BLaER1 (cell line): ENCODE measurements around the gene FAM50B.

ENCODE experiments used
- H3K27ac ChIP-seq: shearing (Covaris generic); formaldehyde crosslinking; 2 replicates; pipeline ENCODE4 v1.8.1; 2022
- H3K27me3 ChIP-seq: shearing (Covaris generic); formaldehyde crosslinking; 2 replicates; pipeline ENCODE4 v1.8.1; 2022
- H3K36me3 ChIP-seq: shearing (Covaris generic); formaldehyde crosslinking; 2 replicates; pipeline ENCODE4 v1.8.1; 2022
- H3K4me1 ChIP-seq: shearing (Covaris generic); formaldehyde crosslinking; 2 replicates; pipeline ENCODE4 v1.8.1; 2022
- H3K4me2 ChIP-seq: shearing (Covaris generic); formaldehyde crosslinking; 2 replicates; pipeline ENCODE4 v1.8.1; 2022
- H3K4me3 ChIP-seq: shearing (Covaris generic); formaldehyde crosslinking; 2 replicates; pipeline ENCODE4 v1.8.1; 2022
- H3K9ac ChIP-seq: shearing (Covaris generic); formaldehyde crosslinking; 2 replicates; pipeline ENCODE4 v1.8.1; 2022
- H3K9me3 ChIP-seq: shearing (Covaris generic); formaldehyde crosslinking; 2 replicates; pipeline ENCODE4 v1.8.1; 2022
- H4K20me1 ChIP-seq: shearing (Covaris generic); formaldehyde crosslinking; 2 replicates; pipeline ENCODE4 v1.8.1; 2022
- Cebpa-rat ChIP-seq: shearing (Covaris generic); IDR thresholded peaks from 2 replicates; pipeline ENCODE4 v1.8.1; 2022

The FAM50B gene

DNA sequence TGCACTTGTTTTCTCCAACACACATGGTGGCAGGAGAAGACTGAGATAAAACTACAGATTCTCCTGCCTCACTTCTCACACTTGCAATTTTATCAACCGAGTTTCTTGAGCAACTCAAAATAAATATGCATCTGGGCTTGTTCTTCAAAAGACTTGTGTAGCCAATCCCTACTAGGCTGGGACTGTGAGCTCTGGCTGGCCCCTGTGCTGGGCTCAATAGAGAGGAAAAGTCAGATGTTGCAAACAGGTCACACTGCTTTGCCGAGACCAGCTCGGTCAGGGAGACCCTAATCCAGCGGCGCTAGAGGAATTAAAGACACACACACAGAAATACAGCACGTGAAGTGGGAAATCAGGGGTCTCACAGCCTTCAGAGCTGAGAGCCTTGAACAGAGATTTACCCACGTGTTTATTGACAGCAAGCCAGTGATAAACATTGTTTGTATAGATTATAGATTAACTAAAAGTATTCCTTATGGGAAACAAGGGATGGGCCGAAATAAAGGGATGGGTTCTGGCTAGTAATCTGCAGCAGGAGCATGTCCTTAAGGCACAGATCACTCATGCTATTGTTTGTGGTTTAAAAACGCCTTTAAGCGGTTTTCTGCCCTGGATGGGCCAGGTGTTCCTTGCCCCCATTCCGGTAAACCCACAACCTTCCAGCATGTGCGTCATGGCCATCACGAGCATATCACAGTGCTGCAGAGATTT is 32.7 kb downstream of the FAM50B start:
- H3K4me3 ChIP-seq, result no peak overlapping the region
- no peaks in the 10 kb centered on the region for H3K9me3 ChIP-seq
- no peaks in the 10 kb centered on the region for H4K20me1 ChIP-seq
- no peak overlapping the region for H3K27ac ChIP-seq
- TF ChIP-seq Cebpa-rat, result no peak
- no peaks in the 10 kb centered on the region for H3K4me1 ChIP-seq
- no peak overlapping the region for H3K9ac ChIP-seq
- H3K27me3 ChIP-seq, result no peaks in the 10 kb centered on the region
- no peaks in the 10 kb centered on the region for H3K36me3 ChIP-seq
- H3K4me2 ChIP-seq, result no peak overlapping the region

DNA sequence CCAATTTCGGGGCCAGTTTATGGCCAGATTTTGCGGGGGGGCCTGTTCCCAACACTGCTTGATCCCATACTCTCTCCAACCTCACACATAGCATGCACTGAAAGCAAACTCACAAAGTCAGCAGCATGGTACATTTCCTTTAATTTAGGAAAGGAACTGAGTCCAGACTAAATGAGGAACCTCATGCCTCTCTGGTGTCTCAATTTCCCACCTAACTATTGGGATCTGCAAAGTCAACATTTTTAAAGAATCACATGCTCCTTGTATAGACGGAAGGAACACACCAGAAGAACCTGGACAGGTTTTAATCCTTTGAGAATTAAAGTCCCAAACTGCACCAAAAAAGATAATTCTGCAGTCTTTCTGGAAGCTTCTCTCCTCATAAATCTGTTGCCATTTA is 33.3 kb downstream of the FAM50B start:
- no peaks in the 10 kb centered on the region for H3K4me1 ChIP-seq
- H3K27ac ChIP-seq, result no peak overlapping the region
- H4K20me1 ChIP-seq, result no peaks in the 10 kb centered on the region
- no peaks in the 10 kb centered on the region for H3K9me3 ChIP-seq
- H3K4me3 ChIP-seq, result no peak overlapping the region
- no peak overlapping the region for H3K4me2 ChIP-seq
- no peaks in the 10 kb centered on the region for H3K36me3 ChIP-seq
- no peak for TF ChIP-seq Cebpa-rat
- no peaks in the 10 kb centered on the region for H3K27me3 ChIP-seq
- no peak overlapping the region for H3K9ac ChIP-seq

DNA sequence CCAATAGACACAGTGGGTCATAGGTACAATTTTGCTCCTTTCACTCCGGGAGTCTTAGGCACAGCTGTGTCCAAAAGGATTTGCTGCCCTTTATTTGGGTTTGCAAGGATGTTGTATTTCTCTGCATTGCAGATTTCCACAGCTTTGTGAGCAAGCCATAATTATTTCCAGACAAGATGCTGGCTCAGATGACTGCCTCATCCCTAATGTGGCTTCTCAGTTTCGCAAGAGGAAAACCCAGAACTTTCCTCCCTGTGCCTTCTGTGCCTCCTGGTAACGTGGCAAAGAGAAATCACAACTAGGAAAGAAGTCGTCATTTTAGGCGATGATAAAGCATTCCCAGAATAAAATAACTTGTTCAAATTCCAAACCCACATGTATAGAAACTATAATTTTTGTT is 33.7 kb downstream of the FAM50B start:
- H3K4me1 ChIP-seq, result no peaks in the 10 kb centered on the region
- TF ChIP-seq Cebpa-rat, result no peak
- no peaks in the 10 kb centered on the region for H3K9me3 ChIP-seq
- no peaks in the 10 kb centered on the region for H3K36me3 ChIP-seq
- H4K20me1 ChIP-seq, result no peaks in the 10 kb centered on the region
- H3K27me3 ChIP-seq, result no peaks in the 10 kb centered on the region
- H3K27ac ChIP-seq, result no peak overlapping the region
- no peak overlapping the region for H3K4me3 ChIP-seq
- no peak overlapping the region for H3K9ac ChIP-seq
- H3K4me2 ChIP-seq, result no peak overlapping the region

DNA sequence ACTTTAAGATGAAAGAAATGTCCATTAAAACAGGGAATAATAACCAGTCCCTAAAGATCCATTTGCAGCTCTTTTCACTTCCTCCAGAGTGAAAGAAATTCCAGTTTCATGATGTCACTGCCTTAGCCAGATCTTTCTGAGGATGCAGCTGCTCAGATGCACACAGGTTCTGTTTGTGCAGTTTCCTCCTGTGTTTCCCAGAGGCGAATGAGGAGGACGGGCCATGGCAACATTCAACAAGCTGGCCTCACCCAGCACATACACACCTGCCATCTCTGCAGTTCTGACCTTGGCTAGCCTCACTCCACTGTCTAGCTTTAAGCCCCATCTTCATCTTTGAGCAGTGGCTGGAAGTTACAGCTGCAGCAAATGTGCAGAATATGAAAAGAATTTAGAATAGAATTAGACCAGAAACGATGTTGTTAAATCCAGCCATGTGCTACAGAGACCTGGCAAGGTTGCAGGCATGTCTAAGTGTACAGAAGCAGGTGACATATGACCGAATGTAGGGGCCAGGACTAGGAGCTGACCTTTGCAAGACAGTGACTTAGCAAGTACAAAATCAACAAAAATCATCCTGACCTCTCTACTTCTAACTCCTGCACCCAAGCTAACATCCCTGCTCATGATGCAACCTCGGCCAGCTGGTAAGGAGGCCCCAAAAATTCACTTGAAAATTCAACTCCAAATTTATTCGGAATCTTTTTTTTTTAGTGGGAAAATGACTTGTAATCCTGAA is 35.0 kb downstream of the FAM50B start:
- H3K27ac ChIP-seq, result no peak overlapping the region

DNA sequence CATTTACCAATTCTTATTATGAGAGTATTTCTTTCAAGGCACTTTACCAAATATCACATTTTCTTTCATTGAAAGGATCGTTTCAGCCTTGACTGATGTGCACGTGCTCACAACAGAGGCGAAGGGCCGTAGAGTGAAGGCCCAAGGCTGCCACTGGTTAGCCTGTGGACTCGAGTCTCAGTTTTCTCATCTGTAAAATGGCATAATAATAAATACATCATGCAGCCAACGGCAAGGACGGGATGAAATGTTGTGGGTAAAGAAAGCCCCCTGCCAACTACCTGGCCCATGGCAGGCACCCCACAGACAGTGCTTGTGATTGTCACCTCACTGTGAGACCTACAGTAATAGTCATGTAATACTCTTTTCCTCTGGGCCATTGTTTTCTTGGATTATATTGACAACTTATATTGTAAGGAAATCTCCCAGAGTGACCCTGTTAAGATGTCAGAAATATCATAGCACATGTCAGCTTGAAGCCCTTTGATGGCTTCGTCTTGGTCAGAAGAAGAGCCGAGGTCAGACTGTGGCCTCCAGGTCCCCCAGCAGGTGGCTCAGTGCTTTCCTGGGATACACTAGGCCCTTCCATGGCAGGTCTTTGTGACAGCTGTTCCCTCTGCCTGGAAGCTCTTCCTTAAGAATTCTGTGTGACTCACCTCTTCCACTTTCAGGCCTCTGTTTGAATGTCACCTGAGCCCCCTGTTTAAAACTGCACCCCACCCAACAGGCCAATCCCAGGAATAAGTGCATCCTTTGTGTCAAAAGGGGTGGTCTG is 36.3 kb downstream of the FAM50B start:
- Histone ChIP-seq H3K27me3 (no peaks in the 10 kb centered on the region), H3K9me3 (no peaks in the 10 kb centered on the region), H3K9ac (no peak overlapping the region), H3K4me1 (peaks cover 7% of the 10 kb centered on the region; the same call in 1 of the 2 replicates), H3K4me2 (no peak overlapping the region), H3K27ac (no peak overlapping the region), H3K4me3 (no peak overlapping the region), H3K36me3 (no peaks in the 10 kb centered on the region), H4K20me1 (no peaks in the 10 kb centered on the region)
- no peak for TF ChIP-seq Cebpa-rat

More for the DNA sequence above, 35.0 kb downstream of the FAM50B start:
- TF ChIP-seq Cebpa-rat, result no peak
- Histone ChIP-seq H3K9ac (no peak overlapping the region), H3K4me1 (no peaks in the 10 kb centered on the region), H4K20me1 (no peaks in the 10 kb centered on the region), H3K4me2 (no peak overlapping the region), H3K9me3 (no peaks in the 10 kb centered on the region), H3K27me3 (no peaks in the 10 kb centered on the region), H3K36me3 (no peaks in the 10 kb centered on the region), H3K4me3 (no peak overlapping the region)

- Histone ChIP-seq H3K4me2 (no peak overlapping the region), H3K4me1 (peaks cover 7% of the 10 kb centered on the region; the same call in 1 of the 2 replicates), H4K20me1 (no peaks in the 10 kb centered on the region), H3K27ac (no peak overlapping the region), H3K9ac (no peak overlapping the region), H3K27me3 (no peaks in the 10 kb centered on the region), H3K9me3 (no peaks in the 10 kb centered on the region), H3K36me3 (no peaks in the 10 kb centered on the region), H3K4me3 (no peak overlapping the region)
- TF ChIP-seq Cebpa-rat, result no peak
These were observed 38.1 kb downstream of the FAM50B start for GRCh38 chr6:3887150-3887700.

DNA sequence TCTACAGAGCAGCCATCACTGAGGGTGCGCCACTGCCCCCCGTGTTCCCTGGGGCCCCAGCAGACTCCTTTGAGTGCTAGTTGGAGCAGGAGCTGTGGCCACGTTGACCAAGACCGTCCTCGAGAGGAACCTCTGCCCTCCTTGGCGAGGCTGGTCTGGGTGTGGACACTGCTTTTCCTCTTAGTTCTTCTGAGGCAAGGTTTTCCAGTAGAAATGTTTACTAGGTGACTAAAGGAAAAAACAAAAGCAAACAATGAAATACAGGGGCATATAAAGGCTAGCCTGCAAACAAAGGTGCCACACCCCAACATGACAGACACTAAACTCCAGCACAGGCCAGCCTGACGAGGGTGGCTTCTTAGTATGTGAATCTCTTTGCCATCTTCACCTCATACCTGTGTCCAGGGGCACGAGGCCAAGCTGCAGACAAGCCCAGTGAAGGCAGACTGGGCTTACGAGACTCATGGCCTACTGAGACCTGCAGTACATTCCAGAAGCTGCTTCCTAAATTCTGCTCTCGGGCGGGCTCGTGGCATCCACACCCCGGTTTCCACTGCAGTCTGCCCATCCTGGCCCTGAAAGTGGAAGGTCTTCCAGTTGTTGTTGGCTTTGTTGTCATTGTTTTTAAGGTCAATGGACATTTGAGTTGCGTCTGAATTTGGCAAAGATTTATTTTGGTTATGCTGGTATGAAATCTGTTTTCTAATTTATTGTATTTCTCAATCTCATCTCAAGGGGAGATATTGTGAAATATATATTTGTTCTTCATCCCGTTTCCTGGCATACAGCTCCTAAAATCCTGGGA is 39.2 kb downstream of the FAM50B start:
- no peak overlapping the region for H3K27ac ChIP-seq
- H4K20me1 ChIP-seq, result no peaks in the 10 kb centered on the region
- no peak for TF ChIP-seq Cebpa-rat
- H3K36me3 ChIP-seq, result no peaks in the 10 kb centered on the region
- no peak overlapping the region for H3K4me3 ChIP-seq
- no peaks in the 10 kb centered on the region for H3K9me3 ChIP-seq
- peaks cover 7% of the 10 kb centered on the region; the same call in 1 of the 2 replicates for H3K4me1 ChIP-seq
- H3K9ac ChIP-seq, result no peak overlapping the region
- no peaks in the 10 kb centered on the region for H3K27me3 ChIP-seq
- no peak overlapping the region for H3K4me2 ChIP-seq

DNA sequence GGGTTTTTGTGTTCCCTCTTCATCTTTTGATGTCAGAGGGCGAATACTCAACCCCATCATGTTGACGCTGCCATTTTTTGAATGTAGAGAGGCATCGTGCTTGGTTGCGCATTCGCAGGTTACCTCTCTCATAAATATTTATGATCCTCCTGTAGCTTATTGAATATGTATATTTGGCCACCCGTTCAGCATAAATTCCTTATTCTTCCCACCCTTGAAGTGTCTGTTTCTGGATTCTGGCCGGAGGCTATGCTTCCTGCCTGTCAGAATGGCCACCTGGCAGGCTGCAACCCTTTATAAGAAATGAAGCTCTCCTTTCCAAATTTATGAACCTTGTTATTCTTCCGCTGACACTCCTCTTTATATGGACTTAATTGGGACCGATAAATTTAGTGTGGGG is 40.9 kb downstream of the FAM50B start:
- Histone ChIP-seq H3K27ac (no peak overlapping the region), H3K4me1 (peaks cover 7% of the 10 kb centered on the region; the same call in 1 of the 2 replicates), H3K9me3 (no peaks in the 10 kb centered on the region), H3K27me3 (no peaks in the 10 kb centered on the region), H3K4me3 (no peak overlapping the region), H3K36me3 (no peaks in the 10 kb centered on the region), H3K4me2 (peak overlapping the region; percentile 16; the same call in 1 of the 2 replicates), H4K20me1 (no peaks in the 10 kb centered on the region), H3K9ac (no peak overlapping the region)
- no peak for TF ChIP-seq Cebpa-rat

DNA sequence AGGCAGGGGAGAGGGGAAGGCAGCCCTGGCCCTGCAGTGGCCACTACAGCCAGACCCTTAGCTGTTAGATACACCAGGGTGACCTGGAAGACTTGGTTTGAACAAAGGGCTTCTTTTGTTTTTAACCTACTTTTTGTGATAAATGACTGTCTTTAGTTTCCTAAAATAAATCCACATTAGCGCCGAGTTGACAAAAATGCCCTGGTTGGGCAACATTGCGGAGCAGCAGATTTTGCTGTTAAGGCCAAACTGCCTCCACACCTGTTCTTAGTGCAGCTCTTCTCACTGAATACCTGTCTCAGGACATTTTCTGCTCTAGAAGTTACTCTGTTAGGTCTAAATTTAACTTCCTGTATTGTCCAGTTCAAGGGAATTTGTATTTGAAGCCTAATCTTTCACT is 42.7 kb downstream of the FAM50B start:
- Histone ChIP-seq H3K4me1 (peaks cover 7% of the 10 kb centered on the region; the same call in 1 of the 2 replicates), H3K4me2 (no peak overlapping the region), H3K36me3 (no peaks in the 10 kb centered on the region), H4K20me1 (no peaks in the 10 kb centered on the region), H3K4me3 (no peak overlapping the region), H3K9ac (no peak overlapping the region), H3K27me3 (no peaks in the 10 kb centered on the region), H3K27ac (no peak overlapping the region), H3K9me3 (no peaks in the 10 kb centered on the region)
- no peak for TF ChIP-seq Cebpa-rat
